T47D (cell line): ENCODE results near the gene ZNF512.

Experiments
- DNase-seq, 2 experiments: peaks; one replicate each; pipeline versions ENCODE4 v3.0.0 to v3.0.0-alpha.2; 2011 to 2012; ENCODE audit warnings: low read depth in 1 of 2, low spot score in 1 of 2
- JUND ChIP-seq: IDR thresholded peaks from 2 replicates; pipeline ENCODE4 v1.6.1; 2012; ENCODE audit warnings: low read depth
- in situ Hi-C: cut with HindIII; loops from 2 replicates; pipeline ENCODE4 v1.10.0; 2016; ENCODE audit warnings: low sequenced_read_pairs, low pct_unique_long_range_greater_than_20kb

The ZNF512 gene

GRCh38 chr2:27636766-27637165 is 53.9 kb downstream of the ZNF512 start:
- no peak for DNase-seq
- TF ChIP-seq JUND: no peak
- in situ Hi-C loops: no loop called here

GRCh38 chr2:27638037-27638637 is 55.3 kb downstream of the ZNF512 start:
- no peak for DNase-seq
- no peak for TF ChIP-seq JUND
- in situ Hi-C loops: no loop called here

DNA sequence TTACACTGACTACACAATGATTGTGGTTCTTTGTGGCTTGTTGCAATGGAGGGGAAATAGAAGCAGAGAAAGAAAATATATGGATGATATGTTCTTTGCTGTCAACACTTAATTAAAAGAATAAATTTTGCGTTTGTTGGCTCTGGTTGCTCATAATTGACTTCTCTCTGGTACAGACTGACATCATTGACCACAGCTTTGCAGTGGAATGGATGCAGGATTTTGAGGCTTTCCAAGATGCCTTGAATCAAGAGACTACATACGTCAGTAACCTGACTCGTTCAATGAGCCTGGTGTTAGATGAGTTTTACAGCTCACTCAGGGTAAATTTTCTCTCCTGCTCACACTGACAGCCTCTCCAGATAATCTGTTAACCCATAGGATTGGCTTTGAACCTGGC is 55.9 kb downstream of the ZNF512 start:
- in situ Hi-C loops: no loop called here
- TF ChIP-seq JUND: no peak
- DNase-seq: no peak

DNA sequence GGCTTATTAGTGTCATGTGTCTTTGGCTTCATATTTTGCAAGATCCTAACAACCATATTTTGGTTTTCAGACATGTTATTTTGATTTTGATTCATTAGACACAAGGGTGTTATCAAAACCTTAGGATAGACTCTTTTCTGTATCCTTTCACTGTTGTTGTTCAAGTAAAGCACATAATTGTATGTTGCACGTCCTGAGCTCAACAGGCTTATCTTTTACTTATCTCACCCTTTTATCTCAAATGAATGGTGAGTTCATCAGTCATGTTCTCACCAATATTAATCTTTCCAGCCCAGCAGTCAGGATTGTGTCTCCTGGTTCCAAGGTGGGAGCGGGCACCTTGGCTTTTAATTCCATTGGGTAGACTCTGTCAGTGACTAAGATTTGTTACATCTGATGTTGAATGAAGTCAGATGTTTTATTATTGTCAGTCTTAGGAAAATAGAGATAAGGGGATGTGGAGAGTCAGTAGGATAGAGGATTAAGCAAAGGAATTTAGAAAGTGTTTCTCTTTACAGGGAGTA is 57.9 kb downstream of the ZNF512 start:
- no peak for TF ChIP-seq JUND
- in situ Hi-C loops: no loop called here
- no peak for DNase-seq

- in situ Hi-C loops: no loop called here
- DNase-seq: no peak
- no peak for TF ChIP-seq JUND
Measured at GRCh38 chr2:27645197-27645596, 62.4 kb downstream of the ZNF512 start.

- TF ChIP-seq JUND: no peak
- in situ Hi-C loops: no loop called here
- no peak for DNase-seq
Measured at GRCh38 chr2:27647289-27647688, 64.4 kb downstream of the ZNF512 start.

GRCh38 chr2:27647737-27648136 is 64.9 kb downstream of the ZNF512 start:
- TF ChIP-seq JUND: no peak
- in situ Hi-C loops: no loop called here
- no peak for DNase-seq

- no peak for TF ChIP-seq JUND
- in situ Hi-C loops: no loop called here
- no peak for DNase-seq
Measured at GRCh38 chr2:27651056-27651455, 68.2 kb downstream of the ZNF512 start.

- no peak for DNase-seq
- no peak for TF ChIP-seq JUND
- in situ Hi-C loops: no loop called here
Measured at GRCh38 chr2:27652341-27652740, 69.5 kb downstream of the ZNF512 start.

GRCh38 chr2:27652790-27653189 is 69.9 kb downstream of the ZNF512 start:
- no peak for DNase-seq
- in situ Hi-C loops: no loop called here
- TF ChIP-seq JUND: no peak

DNA sequence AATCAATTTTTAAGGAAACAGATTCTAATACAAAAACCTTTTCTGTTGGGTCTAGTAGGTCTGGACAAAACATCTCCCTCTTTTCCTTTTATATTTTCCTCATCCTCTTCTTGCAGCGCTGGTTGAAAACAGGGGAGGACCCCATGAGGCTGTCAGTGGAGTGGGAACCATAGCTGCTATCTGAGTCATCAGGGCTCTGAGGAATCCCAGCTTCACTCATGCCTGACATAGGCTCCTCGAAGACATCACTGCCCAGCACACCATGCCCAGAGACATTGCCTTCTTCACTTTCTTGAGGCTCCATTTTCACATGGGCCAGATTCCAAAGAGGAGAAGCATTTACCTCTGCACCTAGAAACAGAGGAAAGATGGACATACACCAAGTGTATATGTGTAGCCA is 70.6 kb downstream of the ZNF512 start:
- DNase-seq: no peak
- TF ChIP-seq JUND: no peak
- in situ Hi-C loops: no loop called here

GRCh38 chr2:27655155-27655951 is 72.5 kb downstream of the ZNF512 start:
- in situ Hi-C loops: no loop called here
- DNase-seq: no peak
- no peak for TF ChIP-seq JUND

- in situ Hi-C loops: no loop called here
- TF ChIP-seq JUND: no peak
- no peak for DNase-seq
Measured at GRCh38 chr2:27661371-27661770, 78.5 kb downstream of the ZNF512 start.
